Neural progenitor cell (in vitro differentiated cells): ENCODE measurements around the gene IL1RL2.

ENCODE experiments used
- EZH2 ChIP-seq: fragments of 200-600 bp; sonication (generic); IDR thresholded peaks from 2 replicates; pipeline ENCODE4 v1.6.1; 2017; ENCODE audit warnings: antibody characterized with exemption, mild to moderate bottlenecking, moderate library complexity
- EZH2phosphoT487 ChIP-seq: fragments of 200-600 bp; sonication (generic); IDR thresholded peaks from 2 replicates; pipeline ENCODE4 v1.6.1; 2017; ENCODE audit warnings: antibody characterized with exemption
- TF ChIP-seq, protein P1 (sequence below): fragments of 200-600 bp; sonication (generic); IDR thresholded peaks from 2 replicates; pipeline ENCODE4 v1.5.1; 2017; ENCODE audit warnings: antibody characterized with exemption, mild to moderate bottlenecking

DNA sequence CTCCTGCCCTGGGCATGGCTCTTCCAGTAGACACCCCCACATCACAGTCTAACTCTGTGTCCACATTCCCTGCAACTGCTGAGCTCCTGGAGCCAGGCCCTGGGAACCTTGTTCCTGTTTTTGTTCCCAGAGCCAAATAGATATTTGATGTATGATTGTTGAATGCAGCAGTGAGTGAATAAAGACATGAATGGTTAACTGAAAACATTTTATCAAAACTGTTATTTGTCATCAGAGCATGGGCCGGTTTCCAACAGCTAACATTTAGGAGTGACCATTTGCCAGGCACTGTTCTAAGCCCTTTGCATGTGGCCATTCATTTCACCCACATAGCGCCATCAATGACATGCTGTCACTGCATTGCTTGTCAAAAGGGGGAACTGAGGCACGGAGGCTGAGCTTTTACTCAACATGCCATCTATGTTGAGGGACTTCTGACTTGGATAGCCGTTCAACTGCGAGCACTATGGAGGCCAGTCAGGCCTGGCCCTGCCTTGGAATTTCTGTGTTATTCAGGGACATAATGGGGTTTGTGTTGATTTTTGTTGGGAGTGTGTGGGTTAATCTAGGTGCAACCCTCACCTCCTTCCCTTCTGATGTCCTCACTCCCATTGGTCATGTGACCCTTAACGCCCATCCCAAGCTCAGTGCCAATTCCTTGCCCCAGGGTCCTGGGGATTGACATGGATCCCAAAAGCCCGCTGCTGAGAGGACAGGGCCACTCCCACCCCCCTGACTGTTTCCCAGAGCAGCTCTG lies 31.7 kb upstream of the IL1RL2 start:
- TF ChIP-seq, protein P1, sequence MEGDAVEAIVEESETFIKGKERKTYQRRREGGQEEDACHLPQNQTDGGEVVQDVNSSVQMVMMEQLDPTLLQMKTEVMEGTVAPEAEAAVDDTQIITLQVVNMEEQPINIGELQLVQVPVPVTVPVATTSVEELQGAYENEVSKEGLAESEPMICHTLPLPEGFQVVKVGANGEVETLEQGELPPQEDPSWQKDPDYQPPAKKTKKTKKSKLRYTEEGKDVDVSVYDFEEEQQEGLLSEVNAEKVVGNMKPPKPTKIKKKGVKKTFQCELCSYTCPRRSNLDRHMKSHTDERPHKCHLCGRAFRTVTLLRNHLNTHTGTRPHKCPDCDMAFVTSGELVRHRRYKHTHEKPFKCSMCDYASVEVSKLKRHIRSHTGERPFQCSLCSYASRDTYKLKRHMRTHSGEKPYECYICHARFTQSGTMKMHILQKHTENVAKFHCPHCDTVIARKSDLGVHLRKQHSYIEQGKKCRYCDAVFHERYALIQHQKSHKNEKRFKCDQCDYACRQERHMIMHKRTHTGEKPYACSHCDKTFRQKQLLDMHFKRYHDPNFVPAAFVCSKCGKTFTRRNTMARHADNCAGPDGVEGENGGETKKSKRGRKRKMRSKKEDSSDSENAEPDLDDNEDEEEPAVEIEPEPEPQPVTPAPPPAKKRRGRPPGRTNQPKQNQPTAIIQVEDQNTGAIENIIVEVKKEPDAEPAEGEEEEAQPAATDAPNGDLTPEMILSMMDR, result no peak
- TF ChIP-seq EZH2 (no peak), EZH2phosphoT487 (no peak)
